WTC11 (cell line): ENCODE measurements around the gene GABRG1. TPM values are rescaled to one million over a fixed set of nuclear protein-coding genes. Genes with fewer than 3 reads are reported as not detected.

Experiments used
- ATAC-seq: fragments of 200-7000 bp; cut with Tn5 transposase; 2 replicates; pipeline ENCODE4 v1.10.0; 2021; ENCODE audit warnings: mild to moderate bottlenecking, moderate library complexity
- CTCF ChIA-PET: fragments of 300-600 bp; sonication (Branson Sonifier 250); formaldehyde crosslinking; loops from one replicate; lab custom pipeline; 2021; ENCODE audit warnings: antibody characterized with exemption; lab: Charles Lee
- POLR2A ChIA-PET: fragments of 350-600 bp; sonication (Branson Sonifier 250); formaldehyde crosslinking; loops from one replicate; lab custom pipeline; 2021; ENCODE audit warnings: antibody characterized with exemption; lab: Charles Lee
- DNase-seq: peaks from one replicate; pipeline ENCODE4 v3.0.0; 2021; ENCODE audit warnings: low spot score
- H3K27ac Mint-ChIP-seq: 2 replicates; pipeline ENCODE4 v1.8.0; 2021; ENCODE audit warnings: mixed read lengths
- H3K27me3 Mint-ChIP-seq: 2 replicates; pipeline ENCODE4 v1.8.0; 2021; ENCODE audit warnings: low read depth, mild to moderate bottlenecking, moderate library complexity, mixed read lengths
- H3K36me3 Mint-ChIP-seq: 2 replicates; pipeline ENCODE4 v1.8.0; 2021; ENCODE audit warnings: mixed read lengths
- H3K4me1 Mint-ChIP-seq: 2 replicates; pipeline ENCODE4 v1.8.0; 2022; ENCODE audit warnings: mixed read lengths
- H3K4me3 Mint-ChIP-seq: 2 replicates; pipeline ENCODE4 v1.8.0; 2021; ENCODE audit warnings: mild to moderate bottlenecking, moderate library complexity, mixed read lengths
- H3K9me3 Mint-ChIP-seq: 2 replicates; pipeline ENCODE4 v1.8.0; 2021; ENCODE audit warnings: mixed read lengths
- ELF4 ChIP-seq: sonication (generic); formaldehyde crosslinking; IDR thresholded peaks from 2 replicates; pipeline ENCODE4 v1.8.1; 2022; ENCODE audit warnings: low read depth, mild to moderate bottlenecking, moderate library complexity, missing genetic modification reagents
- EMX1 ChIP-seq: fragments of 250-450 bp; sonication (Bioruptor Pico); IDR thresholded peaks from 2 replicates; pipeline ENCODE4 v1.8.0; 2021; ENCODE audit warnings: mild to moderate bottlenecking
- ESRRA ChIP-seq: sonication (generic); formaldehyde crosslinking; IDR thresholded peaks from 2 replicates; pipeline ENCODE4 v1.8.1; 2022; ENCODE audit warnings: mild to moderate bottlenecking, missing genetic modification reagents, borderline replicate concordance
- ETV6 ChIP-seq: sonication (generic); formaldehyde crosslinking; IDR thresholded peaks from 2 replicates; pipeline ENCODE4 v1.8.1; 2022; ENCODE audit warnings: mild to moderate bottlenecking, missing genetic modification reagents
- FOXP4 ChIP-seq: sonication (generic); formaldehyde crosslinking; IDR thresholded peaks from 2 replicates; pipeline ENCODE4 v1.8.0; 2022; ENCODE audit warnings: mild to moderate bottlenecking, missing genetic modification reagents
- JUN ChIP-seq: sonication (generic); formaldehyde crosslinking; IDR thresholded peaks from 2 replicates; pipeline ENCODE4 v1.8.0; 2023; ENCODE audit warnings: mild to moderate bottlenecking, missing genetic modification reagents
- MAX ChIP-seq: sonication (generic); formaldehyde crosslinking; IDR thresholded peaks from 2 replicates; pipeline ENCODE4 v1.8.0; 2022; ENCODE audit warnings: mild to moderate bottlenecking, missing genetic modification reagents
- MXD4 ChIP-seq: fragments of 250-450 bp; sonication (Bioruptor Pico); IDR thresholded peaks from 2 replicates; pipeline ENCODE4 v1.8.0; 2021; ENCODE audit warnings: mild to moderate bottlenecking, moderate library complexity, borderline replicate concordance
- NR1H2 ChIP-seq: sonication (generic); formaldehyde crosslinking; IDR thresholded peaks from 2 replicates; pipeline ENCODE4 v1.9.0; 2021; ENCODE audit warnings: mild to moderate bottlenecking, moderate library complexity, missing genetic modification reagents
- RELA ChIP-seq: sonication (generic); formaldehyde crosslinking; IDR thresholded peaks from 2 replicates; pipeline ENCODE4 v1.8.1; 2022; ENCODE audit warnings: missing genetic modification reagents, mild to moderate bottlenecking, borderline replicate concordance
- RORB ChIP-seq: fragments of 250-450 bp; sonication (Bioruptor Pico); IDR thresholded peaks from 2 replicates; pipeline ENCODE4 v1.9.0; 2021; ENCODE audit warnings: mild to moderate bottlenecking
- SP1 ChIP-seq: sonication (generic); formaldehyde crosslinking; conservative IDR thresholded peaks from 2 replicates; pipeline ENCODE4 v1.8.1; 2022; ENCODE audit warnings: missing genetic modification reagents
- TEAD1 ChIP-seq: sonication (generic); formaldehyde crosslinking; IDR thresholded peaks from 2 replicates; pipeline ENCODE4 v1.8.0; 2022; ENCODE audit warnings: mild to moderate bottlenecking, missing genetic modification reagents
- TP53 ChIP-seq: sonication (generic); formaldehyde crosslinking; IDR thresholded peaks from 2 replicates; pipeline ENCODE4 v1.8.1; 2023; ENCODE audit warnings: mild to moderate bottlenecking, missing genetic modification reagents
- ZBTB21 ChIP-seq: sonication (generic); formaldehyde crosslinking; IDR thresholded peaks from 2 replicates; pipeline ENCODE4 v1.8.1; 2023; ENCODE audit warnings: mild to moderate bottlenecking, missing genetic modification reagents, borderline replicate concordance
- ZNF232 ChIP-seq: sonication (generic); formaldehyde crosslinking; IDR thresholded peaks from 2 replicates; pipeline ENCODE4 v1.8.0; 2022; ENCODE audit warnings: mild to moderate bottlenecking, missing genetic modification reagents
- ZNF512 ChIP-seq: sonication (generic); formaldehyde crosslinking; IDR thresholded peaks from 2 replicates; pipeline ENCODE4 v1.8.1; 2022; ENCODE audit warnings: missing genetic modification reagents, borderline replicate concordance
- total RNA-seq: library from RNA; stranded (reverse); gene quantifications from 3 replicates; pipeline ENCODE4 v1.2.3, GENCODE V29; 2021
- TF ChIP-seq, protein P1 (sequence below): sonication (generic); formaldehyde crosslinking; IDR thresholded peaks from 2 replicates; pipeline ENCODE4 v1.8.0; 2023; ENCODE audit warnings: missing genetic modification reagents
- TF ChIP-seq, protein P2 (sequence below): sonication (generic); formaldehyde crosslinking; IDR thresholded peaks from 2 replicates; pipeline ENCODE4 v1.8.1; 2023; ENCODE audit warnings: mild to moderate bottlenecking, missing genetic modification reagents, moderate library complexity
- TF ChIP-seq, protein P3 (sequence below): fragments of 250-450 bp; sonication (Bioruptor Pico); IDR thresholded peaks from 2 replicates; pipeline ENCODE4 v2.1.2; 2022; ENCODE audit warnings: mild to moderate bottlenecking, moderate library complexity

The GABRG1 gene
- total RNA-seq, 1 experiment from 2014 or later = 0.17 TPM

DNA sequence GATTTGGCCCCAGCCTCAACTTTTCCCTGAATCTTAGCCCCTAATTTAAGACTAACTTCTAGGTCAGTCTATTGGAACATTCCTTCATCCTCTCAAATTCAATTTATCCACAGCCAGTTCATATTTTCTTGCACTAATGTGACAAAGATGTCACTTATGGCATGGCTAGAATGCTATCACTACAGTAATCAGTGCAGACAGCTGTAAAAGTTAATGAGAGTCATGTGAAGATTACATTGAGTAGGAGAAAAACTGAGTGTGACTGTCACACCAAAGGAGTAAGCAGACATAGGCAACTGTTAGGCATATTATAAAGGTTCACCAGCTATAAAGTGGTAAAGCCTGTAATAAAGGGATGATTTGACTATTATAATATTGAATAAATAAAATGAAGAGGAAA lies 42.6 kb downstream of the GABRG1 start:
- Mint-ChIP-seq H3K27ac (no peak overlapping the region), H3K27me3 (no peaks in the 10 kb centered on the region), H3K4me3 (no peak overlapping the region)
- POLR2A ChIA-PET = no interaction called here
- TF ChIP-seq FOXP4 (CRISPR knock-in tag) = no peak
- no peak for TF ChIP-seq MXD4 (CRISPR knock-in tag)
- no peak for TF ChIP-seq JUN (CRISPR knock-in tag)
- no peak for TF ChIP-seq SP1
- TF ChIP-seq EMX1 (CRISPR knock-in tag) = no peak
- no peak for TF ChIP-seq MAX (CRISPR knock-in tag)
- TF ChIP-seq, protein P1, sequence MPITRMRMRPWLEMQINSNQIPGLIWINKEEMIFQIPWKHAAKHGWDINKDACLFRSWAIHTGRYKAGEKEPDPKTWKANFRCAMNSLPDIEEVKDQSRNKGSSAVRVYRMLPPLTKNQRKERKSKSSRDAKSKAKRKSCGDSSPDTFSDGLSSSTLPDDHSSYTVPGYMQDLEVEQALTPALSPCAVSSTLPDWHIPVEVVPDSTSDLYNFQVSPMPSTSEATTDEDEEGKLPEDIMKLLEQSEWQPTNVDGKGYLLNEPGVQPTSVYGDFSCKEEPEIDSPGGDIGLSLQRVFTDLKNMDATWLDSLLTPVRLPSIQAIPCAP (CRISPR knock-in tag) = no peak
- TF ChIP-seq, all 79 proteins: peak for 0
- CTCF ChIA-PET = no interaction called here
- Mint-ChIP-seq H3K9me3 (no peaks in the 10 kb centered on the region), H3K4me1 (no peaks in the 10 kb centered on the region), H3K36me3 (no peaks in the 10 kb centered on the region)
- no peak for DNase-seq
- ATAC-seq = no peak

DNA sequence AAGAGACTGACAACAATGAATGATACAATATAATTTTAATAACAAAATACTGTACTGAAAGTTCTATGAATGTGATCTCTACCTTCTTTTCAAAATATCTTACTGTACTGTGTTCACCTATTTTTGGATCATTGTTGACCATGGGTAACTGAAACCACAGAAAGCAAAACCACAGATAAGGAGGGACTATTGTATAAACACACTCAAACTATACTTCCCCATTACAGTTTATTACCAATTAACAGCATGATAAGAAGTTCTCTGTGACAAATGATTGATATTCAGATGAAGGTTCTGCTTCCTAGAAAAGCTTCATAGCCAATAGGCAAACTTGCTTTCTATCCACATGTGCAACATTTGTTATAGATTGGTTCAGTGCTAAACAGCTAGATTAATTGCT lies 50.1 kb downstream of the GABRG1 start:
- Mint-ChIP-seq H3K27me3 (no peaks in the 10 kb centered on the region), H3K4me3 (no peak overlapping the region), H3K9me3 (no peaks in the 10 kb centered on the region), H3K4me1 (no peaks in the 10 kb centered on the region), H3K36me3 (no peaks in the 10 kb centered on the region)
- ChIA-PET POLR2A (no interaction called here), CTCF (no interaction called here)
- DNase-seq (no peak), ATAC-seq (no peak)
- no peak for TF ChIP-seq RORB
- no peak for TF ChIP-seq NR1H2 (CRISPR knock-in tag)
- no peak for TF ChIP-seq ZNF512
- TF ChIP-seq ZBTB21 (CRISPR knock-in tag) = no peak
- TF ChIP-seq ETV6 = no peak
- TF ChIP-seq, protein P2, sequence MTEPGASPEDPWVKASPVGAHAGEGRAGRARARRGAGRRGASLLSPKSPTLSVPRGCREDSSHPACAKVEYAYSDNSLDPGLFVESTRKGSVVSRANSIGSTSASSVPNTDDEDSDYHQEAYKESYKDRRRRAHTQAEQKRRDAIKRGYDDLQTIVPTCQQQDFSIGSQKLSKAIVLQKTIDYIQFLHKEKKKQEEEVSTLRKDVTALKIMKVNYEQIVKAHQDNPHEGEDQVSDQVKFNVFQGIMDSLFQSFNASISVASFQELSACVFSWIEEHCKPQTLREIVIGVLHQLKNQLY (CRISPR knock-in tag) = no peak
- no peak for TF ChIP-seq TEAD1 (CRISPR knock-in tag)
- TF ChIP-seq TP53 (CRISPR knock-in tag) = no peak
- no peak for TF ChIP-seq ZNF232 (CRISPR knock-in tag)
- TF ChIP-seq, protein P3, sequence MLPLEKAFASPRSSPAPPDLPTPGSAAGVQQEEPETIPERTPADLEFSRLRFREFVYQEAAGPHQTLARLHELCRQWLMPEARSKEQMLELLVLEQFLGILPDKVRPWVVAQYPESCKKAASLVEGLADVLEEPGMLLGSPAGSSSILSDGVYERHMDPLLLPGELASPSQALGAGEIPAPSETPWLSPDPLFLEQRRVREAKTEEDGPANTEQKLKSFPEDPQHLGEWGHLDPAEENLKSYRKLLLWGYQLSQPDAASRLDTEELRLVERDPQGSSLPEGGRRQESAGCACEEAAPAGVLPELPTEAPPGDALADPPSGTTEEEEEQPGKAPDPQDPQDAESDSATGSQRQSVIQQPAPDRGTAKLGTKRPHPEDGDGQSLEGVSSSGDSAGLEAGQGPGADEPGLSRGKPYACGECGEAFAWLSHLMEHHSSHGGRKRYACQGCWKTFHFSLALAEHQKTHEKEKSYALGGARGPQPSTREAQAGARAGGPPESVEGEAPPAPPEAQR (CRISPR knock-in tag) = no peak
- TF ChIP-seq ESRRA (CRISPR knock-in tag) = no peak
- TF ChIP-seq RELA (CRISPR knock-in tag) = no peak
- TF ChIP-seq ELF4 (CRISPR knock-in tag) = no peak
- TF ChIP-seq, all 79 proteins: peak for 0
- H3K27ac Mint-ChIP-seq = no peak overlapping the region
